ENCODE results near the gene CDC14A.

- TF ChIP-seq CTCF (IDR thresholded peaks at IDR 0.05 in 8 of 11, conservative IDR thresholded peaks at IDR 0.05 in 3 of 11) (no peak), POLR2AphosphoS5 (IDR thresholded peaks at IDR 0.05) (no peak), POLR2A (IDR thresholded peaks at IDR 0.05) (no peak)
Measured at GRCh38 chr1:100482167-100482566, 129.9 kb downstream of the CDC14A start.
